ENCODE results near the gene HIGD1C. TPM values are rescaled to one million over a fixed set of nuclear protein-coding genes. Genes with fewer than 3 reads are reported as not detected.

HIGD1C gene
- total RNA-seq, 1 donor from 2014 or later, result not detected

GRCh38 chr12:50980545-50980944 lies 28.2 kb downstream of the HIGD1C start:
- Mint-ChIP-seq H3K27me3 (ENCODE audit: low read depth) (no peaks in the 10 kb centered on the region), H3K4me1 (peaks cover 3% of the 10 kb centered on the region), H3K36me3 (ENCODE audit: low read depth) (peaks cover 11% of the 10 kb centered on the region), H3K27ac (ENCODE audit: unreplicated experiment) (no peak overlapping the region), H3K4me3 (no peak overlapping the region), H3K9me3 (no peaks in the 10 kb centered on the region)
- no peak for DNase-seq (ENCODE audit: low read depth, low spot score)
- no peak for TF ChIP-seq CTCF (conservative IDR thresholded peaks at IDR 0.05)

DNA sequence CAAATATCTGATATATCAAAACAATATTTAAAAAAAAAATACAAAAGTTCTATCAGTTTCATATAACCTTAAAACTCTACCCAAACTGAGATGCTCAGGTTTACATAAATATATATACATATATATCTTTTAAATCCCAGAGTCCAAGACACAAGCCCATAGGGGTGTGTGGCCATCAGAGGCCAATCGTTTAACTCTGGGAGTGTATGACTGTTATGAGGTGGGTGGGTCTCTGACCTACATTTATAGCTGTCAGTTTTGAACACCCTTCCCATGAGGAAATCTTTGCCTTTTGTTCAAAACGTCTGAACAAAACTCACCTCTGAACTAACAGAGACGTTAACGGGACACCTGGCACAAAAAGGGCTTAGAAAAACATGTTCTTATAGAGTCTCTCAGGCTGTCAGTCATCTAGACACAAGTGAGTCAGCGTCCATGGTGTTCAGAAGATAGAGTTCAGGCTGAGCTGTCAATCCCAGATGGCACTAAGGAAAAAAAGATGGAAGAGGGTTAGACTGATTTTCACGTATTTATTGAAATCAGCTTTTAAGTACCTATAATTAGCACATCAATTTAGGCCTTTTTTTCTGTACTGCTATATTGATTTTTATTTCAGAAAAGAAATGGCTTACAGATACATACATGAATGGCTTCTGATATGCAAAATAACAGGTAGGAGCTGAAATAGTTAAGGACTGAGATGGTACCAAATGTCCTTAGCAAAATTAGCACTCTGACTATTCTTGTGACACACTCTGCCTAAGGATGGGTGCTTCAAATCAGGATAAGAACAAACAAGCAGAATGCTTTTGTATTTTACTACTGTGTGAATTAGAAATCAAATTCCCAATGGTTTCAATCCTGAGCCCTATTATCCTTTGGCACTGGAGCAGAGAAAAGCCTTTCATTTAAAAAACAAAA lies 29.2 kb downstream of the HIGD1C start:
- peaks cover 5% of the 10 kb centered on the region for H3K4me1 Mint-ChIP-seq
- no peak for DNase-seq (ENCODE audit: low read depth, low spot score)
- no peak overlapping the region for H3K27ac Mint-ChIP-seq (ENCODE audit: unreplicated experiment)
- H3K36me3 Mint-ChIP-seq (ENCODE audit: low read depth), result peaks cover 4% of the 10 kb centered on the region
- H3K4me3 Mint-ChIP-seq, result no peak overlapping the region
- no peaks in the 10 kb centered on the region for H3K9me3 Mint-ChIP-seq
- H3K27me3 Mint-ChIP-seq (ENCODE audit: low read depth), result no peaks in the 10 kb centered on the region
- TF ChIP-seq CTCF (conservative IDR thresholded peaks at IDR 0.05), result no peak

GRCh38 chr12:50984586-50985298 lies 32.4 kb downstream of the HIGD1C start:
- H3K9me3 Mint-ChIP-seq, result no peaks in the 10 kb centered on the region

DNA sequence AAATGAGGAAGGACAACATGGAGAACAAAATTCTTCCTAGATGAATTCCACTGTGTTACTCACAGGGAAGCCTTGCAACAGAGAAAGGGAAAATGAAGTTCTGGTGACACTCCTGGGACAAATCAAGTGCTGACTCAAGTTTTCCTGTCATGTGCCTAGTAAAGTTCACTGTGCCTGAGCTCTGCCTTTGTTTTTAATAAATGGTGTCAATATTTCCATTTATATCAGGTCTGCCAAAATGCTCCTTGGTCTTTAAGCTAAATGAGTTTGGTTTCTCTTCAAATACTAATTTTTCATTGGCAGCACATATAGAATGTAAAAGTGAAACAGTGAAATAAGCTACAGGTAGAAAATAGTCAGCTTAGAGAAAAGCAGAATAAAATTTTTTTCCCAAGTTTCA lies 33.0 kb downstream of the HIGD1C start:
- DNase-seq (ENCODE audit: low read depth, low spot score), result no peak
- Mint-ChIP-seq H3K27me3 (ENCODE audit: low read depth) (no peaks in the 10 kb centered on the region), H3K36me3 (ENCODE audit: low read depth) (peaks cover 2% of the 10 kb centered on the region), H3K4me1 (peaks cover 11% of the 10 kb centered on the region), H3K27ac (ENCODE audit: unreplicated experiment) (no peak overlapping the region), H3K4me3 (no peak overlapping the region), H3K9me3 (no peaks in the 10 kb centered on the region)
- TF ChIP-seq CTCF (conservative IDR thresholded peaks at IDR 0.05), result no peak

More at GRCh38 chr12:50984586-50985298, 32.4 kb downstream of the HIGD1C start:
- H3K36me3 Mint-ChIP-seq (ENCODE audit: low read depth), result peaks cover 2% of the 10 kb centered on the region
- TF ChIP-seq CTCF (conservative IDR thresholded peaks at IDR 0.05), result no peak
- no peaks in the 10 kb centered on the region for H3K27me3 Mint-ChIP-seq (ENCODE audit: low read depth)
- DNase-seq (ENCODE audit: low read depth, low spot score), result no peak
- no peak overlapping the region for H3K27ac Mint-ChIP-seq (ENCODE audit: unreplicated experiment)
- no peak overlapping the region for H3K4me3 Mint-ChIP-seq
- H3K4me1 Mint-ChIP-seq, result peaks cover 11% of the 10 kb centered on the region

GRCh38 chr12:50986966-50987737 lies 34.8 kb downstream of the HIGD1C start:
- H3K4me1 Mint-ChIP-seq, result peaks cover 7% of the 10 kb centered on the region
- peak; percentile 21 for DNase-seq (ENCODE audit: low read depth, low spot score)
- H3K36me3 Mint-ChIP-seq (ENCODE audit: low read depth), result peaks cover 9% of the 10 kb centered on the region
- H3K27me3 Mint-ChIP-seq (ENCODE audit: low read depth), result no peaks in the 10 kb centered on the region
- peak; percentile 67 for TF ChIP-seq CTCF (conservative IDR thresholded peaks at IDR 0.05)
- no peaks in the 10 kb centered on the region for H3K9me3 Mint-ChIP-seq
- no peak overlapping the region for H3K4me3 Mint-ChIP-seq
- H3K27ac Mint-ChIP-seq (ENCODE audit: unreplicated experiment), result no peak overlapping the region
